HG02938 (cell line): ENCODE measurements around the gene R3HDM2.
"Not testable (repeated sequence)": the region's sequence is repeated elsewhere in the genome, so short reads cannot be mapped to it uniquely, and the experiment has no call there.

Experiments
- ATAC-seq: cut with Tn5 transposase; IDR thresholded peaks from one replicate; pipeline ENCODE4 v1.9.1; 2021; ENCODE audit warnings: mild to moderate bottlenecking, moderate library complexity; ENCODE audit not compliant: unreplicated experiment

The R3HDM2 gene

GRCh38 chr12:57454213-57454565 lies 23.3 kb upstream of the R3HDM2 start:
- no peak for ATAC-seq

- ATAC-seq: no peak
These were observed 22.2 kb upstream of the R3HDM2 start for GRCh38 chr12:57452937-57453509.

GRCh38 chr12:57452181-57452936 lies 21.5 kb upstream of the R3HDM2 start:
- ATAC-seq: no peak

GRCh38 chr12:57451233-57451778 lies 20.5 kb upstream of the R3HDM2 start:
- ATAC-seq: no peak

GRCh38 chr12:57450057-57450456 lies 19.2 kb upstream of the R3HDM2 start:
- ATAC-seq: no peak

GRCh38 chr12:57449375-57449774 lies 18.5 kb upstream of the R3HDM2 start:
- ATAC-seq: no peak

- no peak for ATAC-seq
These were observed 17.8 kb upstream of the R3HDM2 start for GRCh38 chr12:57448669-57449068.

GRCh38 chr12:57446292-57446960 lies 15.6 kb upstream of the R3HDM2 start:
- no peak for ATAC-seq

GRCh38 chr12:57444744-57445143 lies 13.9 kb upstream of the R3HDM2 start:
- no peak for ATAC-seq

GRCh38 chr12:57444337-57444736 lies 13.5 kb upstream of the R3HDM2 start:
- ATAC-seq: not testable (repeated sequence)

- no peak for ATAC-seq
These were observed 11.1 kb upstream of the R3HDM2 start for GRCh38 chr12:57441846-57442427.

- not testable (repeated sequence) for ATAC-seq
These were observed 10.6 kb upstream of the R3HDM2 start for GRCh38 chr12:57441393-57441792.

GRCh38 chr12:57439762-57440266 lies 9.0 kb upstream of the R3HDM2 start:
- ATAC-seq: no peak

- ATAC-seq: no peak
These were observed 7.6 kb upstream of the R3HDM2 start for GRCh38 chr12:57438400-57438799.

- ATAC-seq: no peak
These were observed 4.5 kb upstream of the R3HDM2 start for GRCh38 chr12:57435293-57435692.

- ATAC-seq: no peak
These were observed 3.8 kb upstream of the R3HDM2 start, which contains the start of gene INHBC for GRCh38 chr12:57434517-57435223. TSS of gene INHBC (plus strand) at chr12:57434784. CDS start at chr12:57434887, 103 bp downstream.

GRCh38 chr12:57433370-57433769 lies 2.5 kb upstream of the R3HDM2 start:
- no peak for ATAC-seq

- ATAC-seq: no peak
These were observed 878 bp upstream of the R3HDM2 start for GRCh38 chr12:57431654-57432188.

- ATAC-seq: peak; percentile 31
These were observed 522 bp downstream of the R3HDM2 start for GRCh38 chr12:57430112-57430930.
